ENCODE results near the gene CARD8. TPM values are rescaled to one million over a fixed set of nuclear protein-coding genes. Genes with fewer than 3 reads are reported as not detected.
"Not testable (repeated sequence)": the region's sequence is repeated elsewhere in the genome, so short reads cannot be mapped to it uniquely, and the experiment has no call there.

Gene CARD8
- total and polyA plus RNA-seq, 10 of the 15 experiments (the other 5 are each of a cell fraction or from before 2014, with no cell fraction given): 39.8 to 69.8 (median 46.1) TPM

GRCh38 chr19:48241771-48242170 is 13.9 kb downstream of the CARD8 start:
- RAD21 ChIA-PET (ENCODE audit: unreplicated experiment): interaction anchor here (0.8 kb wide), 1 partner anchor 37 kb away, joined by 3 read pairs; no protein-coding TSS in a partner anchor
- TF ChIP-seq BCL11A (IDR thresholded peaks at IDR 0.05; ENCODE audit: low read depth, low read length): 0 out of 2 replicates have a peak, but pooled peaks have one; percentile 15
- POLR2A ChIA-PET; H3K9me3 ChIP-seq (replicated peaks; ENCODE audit: control insufficient read depth, insufficient read depth, low read length); CTCF ChIA-PET; H3K27me3 ChIP-seq (replicated peaks in 1 of 2; ENCODE audit: control insufficient read depth in 2 of 2, insufficient read depth in 2 of 2, low read length in 1 of 2); DNase-seq (ENCODE audit: low read depth, low spot score); intact Hi-C loops (cut with micrococcal nuclease; ENCODE audit: unreplicated experiment); SMC1A ChIA-PET (ENCODE audit: uncharacterized antibody, unreplicated experiment); H3K4me2 ChIP-seq (ENCODE audit: control insufficient read depth, insufficient read depth); ATAC-seq; BruUV-seq (replicated peaks); H2AFZ ChIP-seq (ENCODE audit: control insufficient read depth, low read depth, low read length); H3K4me3 ChIP-seq; H3K27ac ChIP-seq (ENCODE audit: control insufficient read depth, insufficient read depth); H3K9ac ChIP-seq (ENCODE audit: control insufficient read depth, insufficient read depth, low read length); H3K79me2 ChIP-seq (ENCODE audit: control insufficient read depth, insufficient read depth, low read length); FAIRE-seq; H4K20me1 ChIP-seq (ENCODE audit: control insufficient read depth, insufficient read depth); H3K4me1 ChIP-seq (ENCODE audit: control insufficient read depth, insufficient read depth, low read length); in situ Hi-C loops (cut with MboI): not testable (repeated sequence)
- H3K36me3 ChIP-seq (ENCODE audit: control insufficient read depth in 2 of 2, insufficient read depth in 2 of 2, low read length in 1 of 2): peaks cover 3 to 19% of the 10 kb centered on the region in 2 experiments; a peak in 3 of 4 replicates
- WGBS (ENCODE audit: insufficient coverage, insufficient replicate concordance, low lambda C conversion rate, missing lambda C conversion rate): 78% methylated on average over 6 of the region's 6 CpGs

GRCh38 chr19:48239582-48240141 is 16.1 kb downstream of the CARD8 start:
- ChIA-PET CTCF (interaction anchor here (0.6 to 0.7 kb wide), 2 partner anchors 133 to 349 kb away, joined by 3 read pairs; no protein-coding TSS in a partner anchor), SMC1A (ENCODE audit: uncharacterized antibody, unreplicated experiment) (no interaction called here), POLR2A (no interaction called here), RAD21 (ENCODE audit: unreplicated experiment) (interaction anchor here (1.1 to 1.2 kb wide), 2 partner anchors 13 to 26 kb away, joined by 3 to 4 read pairs; no protein-coding TSS in a partner anchor)
- Histone ChIP-seq H2AFZ (ENCODE audit: control insufficient read depth, low read depth, low read length) (no peak overlapping the region), H3K4me1 (ENCODE audit: control insufficient read depth, insufficient read depth, low read length) (no peaks in the 10 kb centered on the region), H4K20me1 (ENCODE audit: control insufficient read depth, insufficient read depth) (no peaks in the 10 kb centered on the region), H3K4me3 (no peak overlapping the region), H3K9ac (ENCODE audit: control insufficient read depth, insufficient read depth, low read length) (no peak overlapping the region), H3K79me2 (ENCODE audit: control insufficient read depth, insufficient read depth, low read length) (peaks cover 2% of the 10 kb centered on the region), H3K27ac (ENCODE audit: control insufficient read depth, insufficient read depth) (no peak overlapping the region), H3K4me2 (ENCODE audit: control insufficient read depth, insufficient read depth) (no peak overlapping the region), H3K36me3 (ENCODE audit: control insufficient read depth in 2 of 2, insufficient read depth in 2 of 2, low read length in 1 of 2) (peaks cover 3 to 26% of the 10 kb centered on the region in 2 experiments; a peak in 3 of 4 replicates), H3K27me3 (replicated peaks in 1 of 2; ENCODE audit: control insufficient read depth in 2 of 2, insufficient read depth in 2 of 2, low read length in 1 of 2) (no peaks in the 10 kb centered on the region), H3K9me3 (replicated peaks; ENCODE audit: control insufficient read depth, insufficient read depth, low read length) (no peaks in the 10 kb centered on the region)
- no peak for ATAC-seq
- in situ Hi-C loops (cut with MboI) (no loop called here), intact Hi-C loops (cut with micrococcal nuclease; ENCODE audit: unreplicated experiment) (no loop called here)
- BruUV-seq (replicated peaks): no TSS peak
- WGBS (ENCODE audit: insufficient coverage, insufficient replicate concordance, low lambda C conversion rate, missing lambda C conversion rate): over 99% methylated on average over 9 of the region's 9 CpGs
- TF ChIP-seq CBX3 (IDR thresholded peaks at IDR 0.05; ENCODE audit: borderline replicate concordance, low read depth) (no peak), IRF3 (IDR thresholded peaks at IDR 0.05) (no peak), CREM (IDR thresholded peaks at IDR 0.05; ENCODE audit: low read depth) (no peak), HDAC6 (IDR thresholded peaks at IDR 0.05; ENCODE audit: unreplicated experiment) (no peak)
- no peak for DNase-seq (ENCODE audit: low read depth, low spot score)
- no peak for FAIRE-seq

Data from GM12878 (cell line).